Ovary (tissue), 3 donors: Measurements from ENCODE around the gene RNF8.

Source experiments
- CTCF ChIP-seq, 3 donors: fragments of 450-650 bp in 2 of 3; fragments of 200-600 bp in 1 of 3; IDR thresholded peaks; one replicate each; pipeline versions ENCODE4 v1.5.1 to v1.8.0; 2016 to 2022; ENCODE audit warnings: antibody characterized with exemption in 3 of 3, mild to moderate bottlenecking in 1 of 3
- EP300 ChIP-seq: sonication (generic); formaldehyde crosslinking; IDR thresholded peaks from one replicate; pipeline ENCODE4 v1.6.1; 2017; ENCODE audit warnings: antibody characterized with exemption
- donor health status: DM: no; HTN: no; CAD: no.

- no peak for TF ChIP-seq CTCF (IDR thresholded peaks at IDR 0.05)
- no peak for TF ChIP-seq EP300
Observed at GRCh38 chr6:37310966-37311365, 42.8 kb upstream of the RNF8 start.
